ENCODE data around the gene CHST10. TPM values are rescaled to one million over a fixed set of nuclear protein-coding genes. Genes with fewer than 3 reads are reported as not detected.

Gene CHST10
- total and polyA plus RNA-seq, 4 donors, result 0.11 to 5.2 (median 0.99) TPM

DNA sequence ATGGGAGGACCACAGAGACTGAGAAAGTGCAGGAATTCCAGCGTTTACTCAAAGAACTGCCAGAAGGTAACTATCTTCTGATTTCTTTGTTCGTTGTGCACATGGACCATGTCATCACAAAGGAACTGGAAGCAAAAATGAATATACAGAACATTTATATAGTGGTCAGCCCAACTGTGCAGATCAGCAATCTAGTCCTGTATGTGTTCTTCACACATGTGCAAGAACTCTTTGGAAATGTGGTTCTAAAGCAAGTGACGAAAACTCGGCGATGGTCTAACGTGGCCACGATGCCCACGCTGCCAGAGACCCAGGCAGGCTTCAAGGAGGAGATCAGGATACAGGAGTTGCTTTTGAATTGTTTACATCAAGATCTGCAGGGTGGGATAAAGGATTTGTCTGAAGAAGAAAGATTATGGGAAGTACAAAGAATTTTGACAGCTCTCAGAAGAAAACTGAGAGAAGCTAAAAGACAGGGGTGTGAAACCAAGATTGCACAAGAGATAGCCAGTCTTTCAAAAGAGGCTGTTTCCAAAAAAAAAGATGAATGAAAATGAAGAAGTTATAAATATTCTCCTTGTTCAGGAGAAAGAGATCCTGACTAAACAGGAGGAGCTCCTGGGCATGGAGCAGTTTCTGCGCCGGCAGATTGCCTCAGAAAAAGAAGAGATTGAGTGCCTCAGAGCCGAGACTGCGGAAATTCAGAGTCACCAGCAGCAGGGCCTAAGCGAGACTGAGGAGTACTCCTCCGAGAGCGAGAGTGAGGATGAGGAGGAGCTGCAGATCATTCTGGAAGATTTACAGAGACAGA is 8.3 kb upstream of the CHST10 start:
- peaks cover 0 to 6% (median 0%) of the 10 kb centered on the region in 4 donors for H3K27me3 ChIP-seq (ENCODE audit: control insufficient read depth in 4 of 4, insufficient read depth in 4 of 4, low read length in 3 of 4)
- TF ChIP-seq EGR1 (IDR thresholded peaks at IDR 0.05; ENCODE audit: low read depth in 2 of 2), result no peak
- H3K36me3 ChIP-seq (ENCODE audit: control insufficient read depth in 4 of 4, insufficient read depth in 3 of 4, low read depth in 1 of 4, low read length in 3 of 4), result no peaks in the 10 kb centered on the region
- H3K9ac ChIP-seq (ENCODE audit: low read depth in 1 of 2, low read length in 2 of 2), result no peak overlapping the region
- DNase-seq (ENCODE audit: low spot score), result no peak
- H3K4me1 ChIP-seq (ENCODE audit: control insufficient read depth in 4 of 4, insufficient read depth in 4 of 4, low read length in 3 of 4), result no peaks in the 10 kb centered on the region
- H3K4me3 ChIP-seq (ENCODE audit: low read depth in 1 of 3, low read length in 3 of 3), result no peak overlapping the region
- H3K9me3 ChIP-seq (ENCODE audit: control insufficient read depth in 4 of 4, low read length in 3 of 4), result peaks cover 0 to 3% (median 0%) of the 10 kb centered on the region in 4 donors
- WGBS, result 83% methylated on average over 15 of the region's 15 CpGs
- no peak overlapping the region for H3K27ac ChIP-seq (ENCODE audit: low read depth in 1 of 2, low read length in 2 of 2)

DNA sequence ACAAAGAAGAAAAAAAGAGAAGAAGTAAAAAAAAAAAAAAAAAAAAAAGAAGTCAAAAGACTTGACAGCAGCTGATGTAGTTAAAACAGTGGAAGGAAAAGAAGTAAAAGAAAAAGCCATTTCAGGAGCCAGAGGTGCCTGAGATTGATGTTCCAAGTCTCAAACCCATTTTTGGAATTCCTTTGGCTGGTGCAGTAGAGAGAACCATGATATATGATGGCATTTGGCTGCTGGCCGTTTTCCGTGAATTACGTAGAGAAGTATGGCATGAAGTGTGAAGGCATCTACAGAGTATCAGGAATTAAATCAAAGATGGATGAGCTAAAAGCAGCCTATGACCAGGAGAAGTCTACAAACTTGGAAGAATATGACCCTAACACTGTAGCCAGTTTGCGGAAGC is 7.6 kb upstream of the CHST10 start:
- no peaks in the 10 kb centered on the region for H3K36me3 ChIP-seq (ENCODE audit: control insufficient read depth in 4 of 4, insufficient read depth in 3 of 4, low read depth in 1 of 4, low read length in 3 of 4)
- no peaks in the 10 kb centered on the region for H3K9me3 ChIP-seq (ENCODE audit: control insufficient read depth in 4 of 4, low read length in 3 of 4)
- H3K4me3 ChIP-seq (ENCODE audit: low read depth in 1 of 3, low read length in 3 of 3), result no peak overlapping the region
- H3K4me1 ChIP-seq (ENCODE audit: control insufficient read depth in 4 of 4, insufficient read depth in 4 of 4, low read length in 3 of 4), result no peaks in the 10 kb centered on the region
- H3K27me3 ChIP-seq (ENCODE audit: control insufficient read depth in 4 of 4, insufficient read depth in 4 of 4, low read length in 3 of 4), result peaks cover 0 to 6% (median 0%) of the 10 kb centered on the region in 4 donors
- 92% methylated on average over 4 of the region's 4 CpGs for WGBS
- H3K9ac ChIP-seq (ENCODE audit: low read depth in 1 of 2, low read length in 2 of 2), result no peak overlapping the region
- no peak for DNase-seq (ENCODE audit: low spot score)
- TF ChIP-seq EGR1 (IDR thresholded peaks at IDR 0.05; ENCODE audit: low read depth in 2 of 2) (no peak), GABPA (IDR thresholded peaks at IDR 0.05 in 1 of 2, conservative IDR thresholded peaks at IDR 0.05 in 1 of 2) (no peak), RAD21 (IDR thresholded peaks at IDR 0.05) (no peak)
- TF ChIP-seq, protein P1, sequence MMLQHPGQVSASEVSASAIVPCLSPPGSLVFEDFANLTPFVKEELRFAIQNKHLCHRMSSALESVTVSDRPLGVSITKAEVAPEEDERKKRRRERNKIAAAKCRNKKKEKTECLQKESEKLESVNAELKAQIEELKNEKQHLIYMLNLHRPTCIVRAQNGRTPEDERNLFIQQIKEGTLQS (IDR thresholded peaks at IDR 0.05), result no peak
- TF ChIP-seq, protein P2, sequence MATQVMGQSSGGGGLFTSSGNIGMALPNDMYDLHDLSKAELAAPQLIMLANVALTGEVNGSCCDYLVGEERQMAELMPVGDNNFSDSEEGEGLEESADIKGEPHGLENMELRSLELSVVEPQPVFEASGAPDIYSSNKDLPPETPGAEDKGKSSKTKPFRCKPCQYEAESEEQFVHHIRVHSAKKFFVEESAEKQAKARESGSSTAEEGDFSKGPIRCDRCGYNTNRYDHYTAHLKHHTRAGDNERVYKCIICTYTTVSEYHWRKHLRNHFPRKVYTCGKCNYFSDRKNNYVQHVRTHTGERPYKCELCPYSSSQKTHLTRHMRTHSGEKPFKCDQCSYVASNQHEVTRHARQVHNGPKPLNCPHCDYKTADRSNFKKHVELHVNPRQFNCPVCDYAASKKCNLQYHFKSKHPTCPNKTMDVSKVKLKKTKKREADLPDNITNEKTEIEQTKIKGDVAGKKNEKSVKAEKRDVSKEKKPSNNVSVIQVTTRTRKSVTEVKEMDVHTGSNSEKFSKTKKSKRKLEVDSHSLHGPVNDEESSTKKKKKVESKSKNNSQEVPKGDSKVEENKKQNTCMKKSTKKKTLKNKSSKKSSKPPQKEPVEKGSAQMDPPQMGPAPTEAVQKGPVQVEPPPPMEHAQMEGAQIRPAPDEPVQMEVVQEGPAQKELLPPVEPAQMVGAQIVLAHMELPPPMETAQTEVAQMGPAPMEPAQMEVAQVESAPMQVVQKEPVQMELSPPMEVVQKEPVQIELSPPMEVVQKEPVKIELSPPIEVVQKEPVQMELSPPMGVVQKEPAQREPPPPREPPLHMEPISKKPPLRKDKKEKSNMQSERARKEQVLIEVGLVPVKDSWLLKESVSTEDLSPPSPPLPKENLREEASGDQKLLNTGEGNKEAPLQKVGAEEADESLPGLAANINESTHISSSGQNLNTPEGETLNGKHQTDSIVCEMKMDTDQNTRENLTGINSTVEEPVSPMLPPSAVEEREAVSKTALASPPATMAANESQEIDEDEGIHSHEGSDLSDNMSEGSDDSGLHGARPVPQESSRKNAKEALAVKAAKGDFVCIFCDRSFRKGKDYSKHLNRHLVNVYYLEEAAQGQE (IDR thresholded peaks at IDR 0.05), result no peak
- H3K27ac ChIP-seq (ENCODE audit: low read depth in 1 of 2, low read length in 2 of 2), result no peak overlapping the region

DNA sequence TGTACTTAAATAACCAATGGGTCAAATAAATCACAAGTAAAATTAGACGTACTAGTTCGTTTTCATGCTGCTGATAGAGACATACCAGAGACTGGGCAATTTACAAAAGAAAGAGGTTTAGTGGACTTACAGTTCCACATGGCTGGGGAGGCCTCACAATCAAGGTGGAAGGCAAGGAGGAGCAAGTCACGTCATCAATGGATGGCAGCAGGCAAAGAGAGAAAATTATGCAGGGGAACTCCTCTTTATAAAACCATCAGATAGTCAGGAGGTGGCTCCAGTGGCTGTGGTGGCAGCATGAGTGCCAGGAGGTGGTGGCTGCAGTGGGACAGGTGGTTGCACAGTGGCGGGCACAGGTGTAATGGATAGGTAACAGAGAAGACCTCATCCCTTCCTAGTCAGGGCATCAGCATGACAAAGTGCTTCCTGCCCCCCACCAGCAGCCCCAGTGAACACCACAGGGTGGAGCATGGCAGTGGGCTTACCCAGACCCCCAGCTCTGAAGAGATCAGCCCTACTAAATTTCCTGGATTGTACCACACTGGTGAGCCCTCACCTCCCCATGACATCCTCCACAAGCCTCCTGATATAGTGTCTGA is 6.9 kb upstream of the CHST10 start:
- Histone ChIP-seq H3K9ac (ENCODE audit: low read depth in 1 of 2, low read length in 2 of 2) (no peak overlapping the region), H3K9me3 (ENCODE audit: control insufficient read depth in 4 of 4, low read length in 3 of 4) (no peaks in the 10 kb centered on the region), H3K36me3 (ENCODE audit: control insufficient read depth in 4 of 4, insufficient read depth in 3 of 4, low read depth in 1 of 4, low read length in 3 of 4) (no peaks in the 10 kb centered on the region), H3K4me1 (ENCODE audit: control insufficient read depth in 4 of 4, insufficient read depth in 4 of 4, low read length in 3 of 4) (no peaks in the 10 kb centered on the region), H3K27me3 (ENCODE audit: control insufficient read depth in 4 of 4, insufficient read depth in 4 of 4, low read length in 3 of 4) (peaks cover 0 to 6% (median 0%) of the 10 kb centered on the region in 4 donors), H3K4me3 (ENCODE audit: low read depth in 1 of 3, low read length in 3 of 3) (no peak overlapping the region), H3K27ac (ENCODE audit: low read depth in 1 of 2, low read length in 2 of 2) (no peak overlapping the region)
- DNase-seq (ENCODE audit: low spot score), result no peak
- WGBS, result 76% methylated on average over 4 of the region's 4 CpGs
- TF ChIP-seq FOXA2 (IDR thresholded peaks at IDR 0.05) (no peak), RAD21 (IDR thresholded peaks at IDR 0.05) (no peak), HNF4A (conservative IDR thresholded peaks at IDR 0.05) (no peak), NR2F2 (IDR thresholded peaks at IDR 0.05) (no peak)
- TF ChIP-seq, protein P3, sequence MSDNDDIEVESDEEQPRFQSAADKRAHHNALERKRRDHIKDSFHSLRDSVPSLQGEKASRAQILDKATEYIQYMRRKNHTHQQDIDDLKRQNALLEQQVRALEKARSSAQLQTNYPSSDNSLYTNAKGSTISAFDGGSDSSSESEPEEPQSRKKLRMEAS (IDR thresholded peaks at IDR 0.05), result no peak
